T-cell (primary cell): ENCODE measurements around the gene RASSF4. TPM values are rescaled to one million over a fixed set of nuclear protein-coding genes. Genes with fewer than 3 reads are reported as not detected.

Experiments
- ATAC-seq, 4 experiments: fragments of 200-7000 bp in 3 of 4; fragments of 150-1000 bp in 1 of 4; cut with Tn5 transposase; replicated peaks in 1 of 4; 1 replicate in 3 of 4; 2 replicates in 1 of 4; pipeline ENCODE4 v1.10.0; 2021; ENCODE audit warnings: moderate library complexity in 3 of 4, mild to moderate bottlenecking in 2 of 4, moderate number of reproducible peaks in 1 of 4
- CTCF ChIA-PET, 2 donors: fragments of 300-600 bp; sonication (Branson Sonifier 250); formaldehyde crosslinking; loops; one replicate each; lab custom pipeline; 2022; ENCODE audit warnings: antibody characterized with exemption in 2 of 2; lab: Charles Lee
- POLR2A ChIA-PET, 2 donors: fragments of 300-600 bp; sonication (Branson Sonifier 250); formaldehyde crosslinking; loops; one replicate each; lab custom pipeline; 2022; ENCODE audit warnings: antibody characterized with exemption in 2 of 2; lab: Charles Lee
- DNase-seq, 35 experiments: peaks; one replicate each; pipeline versions ENCODE4 v3.0.0 to v3.0.0-alpha.2; 2013 to 2023
- H3K27ac ChIP-seq: one replicate; pipeline ENCODE4 v1.5.1; 2013; ENCODE audit warnings: low read length
- H3K27me3 ChIP-seq, 2 experiments: replicated peaks in 1 of 2; 1 replicate in 1 of 2; 2 replicates in 1 of 2; pipeline versions ENCODE4 v1.6.1 to v1.7.0; 2013; ENCODE audit warnings: low read length in 1 of 2, mixed read lengths in 1 of 2; ENCODE audit not compliant: control insufficient read depth in 2 of 2, insufficient read depth in 2 of 2; ENCODE audit errors: extremely low read depth in 1 of 2
- H3K36me3 ChIP-seq, 2 donors: 1 replicate in 1 of 2; 2 replicates in 1 of 2; pipeline versions ENCODE4 v1.6.1 to v1.7.0; 2013; ENCODE audit warnings: low read length in 1 of 2; ENCODE audit not compliant: control insufficient read depth in 2 of 2, insufficient read depth in 1 of 2; ENCODE audit errors: extremely low read depth in 1 of 2
- H3K4me1 ChIP-seq, 2 experiments: 1 replicate in 1 of 2; 2 replicates in 1 of 2; pipeline versions ENCODE4 v1.6.1 to v1.7.0; 2013; ENCODE audit warnings: low read length in 2 of 2, mixed read lengths in 1 of 2; ENCODE audit not compliant: insufficient read depth in 2 of 2, control insufficient read depth in 1 of 2; ENCODE audit errors: extremely low read depth in 1 of 2
- H3K4me3 ChIP-seq, 2 donors: 1 replicate in 1 of 2; 2 replicates in 1 of 2; pipeline versions ENCODE4 v1.5.1 to v1.7.0; 2013; ENCODE audit warnings: mild to moderate bottlenecking in 2 of 2, low read length in 1 of 2, moderate library complexity in 1 of 2; ENCODE audit not compliant: control insufficient read depth in 1 of 2; ENCODE audit errors: extremely low read depth in 1 of 2
- H3K9me3 ChIP-seq: 2 replicates; pipeline ENCODE4 v1.7.0; 2013
- H3K27ac Mint-ChIP-seq, 2 donors: one replicate each; pipeline ENCODE4 v1.8.0; 2020 to 2021; ENCODE audit warnings: mild to moderate bottlenecking in 2 of 2, mixed read lengths in 2 of 2
- H3K27me3 Mint-ChIP-seq, 2 donors: one replicate each; pipeline ENCODE4 v1.8.0; 2021 to 2022; ENCODE audit warnings: mixed read lengths in 2 of 2
- H3K36me3 Mint-ChIP-seq: one replicate; pipeline ENCODE4 v1.8.0; 2021; ENCODE audit warnings: mixed read lengths
- H3K4me1 Mint-ChIP-seq, 3 donors: one replicate each; pipeline ENCODE4 v1.8.0; 2020 to 2022; ENCODE audit warnings: mixed read lengths in 3 of 3, mild to moderate bottlenecking in 1 of 3
- H3K4me3 Mint-ChIP-seq, 3 donors: one replicate each; pipeline ENCODE4 v1.8.0; 2020 to 2022; ENCODE audit warnings: mild to moderate bottlenecking in 3 of 3, mixed read lengths in 3 of 3, moderate library complexity in 3 of 3
- H3K9me3 Mint-ChIP-seq, 3 donors: one replicate each; pipeline ENCODE4 v1.8.0; 2020 to 2022; ENCODE audit warnings: mixed read lengths in 3 of 3
- WGBS: methylation state at CpG from one replicate; pipeline ENCODE4 v1.1.5; 2013; ENCODE audit warnings: missing lambda C conversion rate; ENCODE audit not compliant: insufficient coverage; 5-methylcytosine and 5-hydroxymethylcytosine counted together
- total RNA-seq, 35 experiments: library from RNA in 6 of 35; stranded (reverse) in 6 of 35; fragments of 120-200 nt in 1 of 35; gene quantifications; one replicate each; pipeline versions ENCODE4 v1.2.1 to v1.2.4 and lab custom pipeline; 2013 to 2026

Gene RASSF4, protein sequence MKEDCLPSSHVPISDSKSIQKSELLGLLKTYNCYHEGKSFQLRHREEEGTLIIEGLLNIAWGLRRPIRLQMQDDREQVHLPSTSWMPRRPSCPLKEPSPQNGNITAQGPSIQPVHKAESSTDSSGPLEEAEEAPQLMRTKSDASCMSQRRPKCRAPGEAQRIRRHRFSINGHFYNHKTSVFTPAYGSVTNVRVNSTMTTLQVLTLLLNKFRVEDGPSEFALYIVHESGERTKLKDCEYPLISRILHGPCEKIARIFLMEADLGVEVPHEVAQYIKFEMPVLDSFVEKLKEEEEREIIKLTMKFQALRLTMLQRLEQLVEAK
- 1 to 10 TPM in 4 of 5 donors, under 1 TPM in 1; 0.55 to 2.8 (median 1.7) TPM for total RNA-seq
- 4.6 TPM for total RNA-seq (2013)
- total RNA-seq (lab: John Stamatoyannopoulos, UW) = 0.42 to 13.9 (median 2.3) reads per million in 29 experiments

DNA sequence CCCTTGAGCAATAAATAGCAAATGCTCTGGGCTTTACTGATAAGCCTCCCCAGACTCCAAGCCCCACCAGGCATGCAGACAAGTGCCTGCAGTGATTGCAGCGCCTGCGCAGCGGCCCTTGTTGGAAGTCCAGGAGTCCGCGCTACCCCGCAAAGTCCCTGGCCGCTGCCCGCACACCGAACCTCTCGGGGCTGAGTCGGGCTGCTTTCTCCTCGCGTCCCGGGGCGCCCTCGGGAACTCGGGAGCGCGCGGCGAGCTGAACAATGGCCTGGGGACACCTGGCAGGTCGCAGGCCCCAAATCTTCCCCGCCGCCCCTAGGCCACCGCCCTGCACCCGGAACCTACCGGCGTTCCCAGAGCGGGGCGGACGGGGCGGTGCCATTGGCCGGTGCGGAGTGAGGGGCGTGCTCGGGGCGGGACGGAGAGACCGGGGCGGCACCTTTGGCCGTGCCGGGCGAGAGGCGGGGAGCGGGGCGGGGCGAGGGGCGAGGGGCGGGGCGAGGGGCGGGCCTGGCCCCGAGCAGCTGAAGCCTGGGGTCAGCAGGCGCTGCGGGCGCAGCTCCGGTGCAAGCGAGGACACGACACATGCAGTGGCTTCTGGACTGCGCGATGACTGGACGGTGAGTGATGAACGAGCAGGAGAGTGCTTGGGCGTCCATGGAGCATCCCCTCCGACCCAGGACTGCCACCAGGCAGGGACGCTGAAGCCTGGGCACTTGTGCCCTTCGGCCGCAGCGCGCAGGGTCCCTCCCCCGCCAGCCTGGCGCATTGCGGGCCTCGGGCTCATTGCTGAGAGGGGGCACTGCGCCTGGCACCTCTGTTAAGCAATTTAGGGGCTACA, at the start of gene RASSF4:
Gene RASSF4, plus strand, starts transcription at position 556 of the 841 bp plus-strand sequence. CDS start 10,401 bp downstream, outside the sequence.
- Mint-ChIP-seq H3K4me1 (peaks cover 29 to 35% (median 34%) of the 10 kb centered on the region in 3 donors), H3K4me3 (peak within 1 kb of the TSS; percentile 82 to 85 (median 83)), H3K27me3 (peaks cover 0 to 4% of the 10 kb centered on the region in 2 donors), H3K36me3 (peaks cover 12% of the 10 kb centered on the region), H3K27ac (peak within 1 kb of the TSS; percentile 36 to 80), H3K9me3 (peaks cover 0 to 3% (median 2%) of the 10 kb centered on the region in 3 donors)
- Histone ChIP-seq H3K4me3 (peak within 1 kb of the TSS; percentile 74 to 82), H3K27ac (peak within 1 kb of the TSS; percentile 18), H3K27me3 (peaks cover 0 to 3% of the 10 kb centered on the region in 2 experiments), H3K4me1 (peaks cover 5 to 24% of the 10 kb centered on the region in 2 experiments), H3K36me3 (peaks cover 0 to 5% of the 10 kb centered on the region in 2 donors), H3K9me3 (no peaks in the 10 kb centered on the region)
- ChIA-PET POLR2A (interaction anchor here in 1 of 2 donors (1.2 kb wide), 1 partner anchor 42 kb away, joined by 3 read pairs; no protein-coding TSS in a partner anchor), CTCF (interaction anchor here (0.6 to 1.5 kb wide), 2 partner anchors 27 to 36 kb away, joined by 3 read pairs; no protein-coding TSS in a partner anchor)
- DNase-seq (peak; percentile 78 to 95 (median 86)), ATAC-seq (peak; percentile 100)
- 2% methylated on average over 62 of the region's 74 CpGs for WGBS

DNA sequence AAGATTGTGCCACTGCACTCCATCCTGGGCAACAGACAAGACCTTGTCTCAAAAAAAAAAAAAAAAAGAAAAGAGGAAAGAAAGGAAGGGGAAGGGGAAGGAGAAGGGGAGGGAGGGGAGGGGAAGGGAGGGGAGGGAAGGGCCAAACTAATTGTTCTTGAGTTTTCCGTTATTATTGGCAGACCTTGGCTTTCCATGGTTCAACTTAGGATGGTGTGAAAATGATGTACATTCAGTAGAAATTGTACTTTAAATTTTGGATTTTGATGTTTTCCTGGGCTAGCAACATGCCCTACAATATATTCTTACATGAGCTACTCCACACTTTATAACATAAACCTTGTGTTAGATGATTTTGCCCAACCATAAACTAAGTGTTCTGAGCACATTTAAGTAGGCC, 49.7 kb upstream of the RASSF4 start:
- Histone ChIP-seq H3K9me3 (no peaks in the 10 kb centered on the region), H3K27ac (no peak overlapping the region), H3K36me3 (no peaks in the 10 kb centered on the region), H3K4me1 (peaks cover 10 to 18% of the 10 kb centered on the region in 2 experiments), H3K4me3 (no peak overlapping the region), H3K27me3 (peaks cover 0 to 28% of the 10 kb centered on the region in 2 experiments)
- no peak overlapping the region for H3K4me3 Mint-ChIP-seq
- no peaks in the 10 kb centered on the region for H3K36me3 Mint-ChIP-seq
- peaks cover 0 to 9% of the 10 kb centered on the region in 2 donors for H3K27me3 Mint-ChIP-seq
- ChIA-PET CTCF (no interaction called here), POLR2A (no interaction called here)
- no peaks in the 10 kb centered on the region for H3K9me3 Mint-ChIP-seq
- no peak overlapping the region for H3K27ac Mint-ChIP-seq
- ATAC-seq (no peak), DNase-seq (no peak)
- no CpG with 5 or more reads among the region's 1 CpG for whole genome bisulfite sequencing
- H3K4me1 Mint-ChIP-seq = peaks cover 13 to 15% (median 15%) of the 10 kb centered on the region in 3 donors

DNA sequence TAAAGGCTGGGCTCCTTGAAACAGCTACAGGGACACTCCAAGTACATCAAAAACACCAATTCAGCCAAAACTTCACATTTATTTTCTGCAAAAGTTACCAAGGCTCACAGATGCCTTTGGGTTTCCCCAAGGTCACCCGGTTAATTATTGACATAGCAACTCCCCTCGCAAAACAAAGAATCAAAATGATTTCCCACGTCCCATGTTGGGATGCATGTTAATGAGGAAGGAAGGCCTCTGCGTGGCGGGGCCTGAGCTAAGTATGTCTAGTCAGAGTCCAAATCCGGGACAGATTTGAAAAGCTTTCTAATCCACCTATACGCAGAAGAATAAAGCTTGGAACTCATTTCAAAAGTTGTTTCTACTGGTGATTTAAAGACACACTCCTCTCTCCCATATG, 49.0 kb upstream of the RASSF4 start:
- DNase-seq (no peak), ATAC-seq (no peak)
- Histone ChIP-seq H3K27ac (no peak overlapping the region), H3K4me1 (peaks cover 10 to 16% of the 10 kb centered on the region in 2 experiments), H3K27me3 (peaks cover 0 to 25% of the 10 kb centered on the region in 2 experiments), H3K9me3 (no peaks in the 10 kb centered on the region), H3K36me3 (no peaks in the 10 kb centered on the region), H3K4me3 (no peak overlapping the region)
- ChIA-PET POLR2A (no interaction called here), CTCF (interaction anchor here in 1 of 2 donors (0.5 kb wide), 1 partner anchor 1706 kb away, joined by 7 read pairs; no protein-coding TSS in a partner anchor)
- WGBS = no CpG with 5 or more reads among the region's 7 CpGs
- H3K9me3 Mint-ChIP-seq = no peaks in the 10 kb centered on the region
- no peak overlapping the region for H3K27ac Mint-ChIP-seq
- H3K36me3 Mint-ChIP-seq = no peaks in the 10 kb centered on the region
- H3K27me3 Mint-ChIP-seq = peaks cover 0 to 9% of the 10 kb centered on the region in 2 donors
- H3K4me1 Mint-ChIP-seq = peaks cover 13 to 15% (median 15%) of the 10 kb centered on the region in 3 donors
- H3K4me3 Mint-ChIP-seq = no peak overlapping the region

GRCh38 chr10:44911081-44911540, 48.5 kb upstream of the RASSF4 start, which contains the start of gene TMEM72:
TSS of gene TMEM72 (plus strand) at chr10:44911337. CDS start at chr10:44911513, 176 bp downstream.
- H3K4me3 ChIP-seq = no peak within 1 kb of the TSS
- peaks cover 0 to 9% of the 10 kb centered on the region in 2 donors for H3K27me3 Mint-ChIP-seq
- H3K36me3 ChIP-seq = no peaks in the 10 kb centered on the region
- DNase-seq = no peak
- H3K9me3 Mint-ChIP-seq = no peaks in the 10 kb centered on the region
- ATAC-seq = no peak
- POLR2A ChIA-PET = no interaction called here
- H3K27ac Mint-ChIP-seq = no peak within 1 kb of the TSS
- H3K9me3 ChIP-seq = no peaks in the 10 kb centered on the region
- peaks cover 13 to 15% (median 15%) of the 10 kb centered on the region in 3 donors for H3K4me1 Mint-ChIP-seq
- WGBS = 85% methylated on average over 12 of the region's 12 CpGs
- H3K36me3 Mint-ChIP-seq = no peaks in the 10 kb centered on the region
- CTCF ChIA-PET = no interaction called here
- peaks cover 0 to 25% of the 10 kb centered on the region in 2 experiments for H3K27me3 ChIP-seq
- H3K4me3 Mint-ChIP-seq = no peak within 1 kb of the TSS
- H3K4me1 ChIP-seq = peaks cover 10 to 14% of the 10 kb centered on the region in 2 experiments
- no peak within 1 kb of the TSS for H3K27ac ChIP-seq

- H3K4me1 Mint-ChIP-seq = peaks cover 13 to 15% (median 15%) of the 10 kb centered on the region in 3 donors
- H3K27me3 Mint-ChIP-seq = peaks cover 0 to 9% of the 10 kb centered on the region in 2 donors
- POLR2A ChIA-PET = no interaction called here
- ATAC-seq = no peak
- H3K27me3 ChIP-seq = peaks cover 0 to 25% of the 10 kb centered on the region in 2 experiments
- H3K27ac Mint-ChIP-seq = no peak overlapping the region
- H3K9me3 Mint-ChIP-seq = peaks cover 0 to 2% (median 0%) of the 10 kb centered on the region in 3 donors
- CTCF ChIA-PET = no interaction called here
- peaks cover 10 to 14% of the 10 kb centered on the region in 2 experiments for H3K4me1 ChIP-seq
- no peaks in the 10 kb centered on the region for H3K36me3 Mint-ChIP-seq
- whole genome bisulfite sequencing = 70% methylated on average over 3 of the region's 3 CpGs
- H3K36me3 ChIP-seq = no peaks in the 10 kb centered on the region
- no peak overlapping the region for H3K27ac ChIP-seq
- H3K4me3 Mint-ChIP-seq = no peak overlapping the region
- H3K9me3 ChIP-seq = no peaks in the 10 kb centered on the region
- H3K4me3 ChIP-seq = no peak overlapping the region
- no peak for DNase-seq
Observed at GRCh38 chr10:44911951-44912350, 47.7 kb upstream of the RASSF4 start.
